HuH-7 (cell line): ENCODE measurements around the gene ARMH1.
"Not testable (repeated sequence)": the region's sequence is repeated elsewhere in the genome, so short reads cannot be mapped to it uniquely, and the experiment has no call there.

Experiments
- DNase-seq: peaks from one replicate; pipeline ENCODE4 v3.0.0; 2011; ENCODE audit warnings: low spot score

ARMH1 gene

DNA sequence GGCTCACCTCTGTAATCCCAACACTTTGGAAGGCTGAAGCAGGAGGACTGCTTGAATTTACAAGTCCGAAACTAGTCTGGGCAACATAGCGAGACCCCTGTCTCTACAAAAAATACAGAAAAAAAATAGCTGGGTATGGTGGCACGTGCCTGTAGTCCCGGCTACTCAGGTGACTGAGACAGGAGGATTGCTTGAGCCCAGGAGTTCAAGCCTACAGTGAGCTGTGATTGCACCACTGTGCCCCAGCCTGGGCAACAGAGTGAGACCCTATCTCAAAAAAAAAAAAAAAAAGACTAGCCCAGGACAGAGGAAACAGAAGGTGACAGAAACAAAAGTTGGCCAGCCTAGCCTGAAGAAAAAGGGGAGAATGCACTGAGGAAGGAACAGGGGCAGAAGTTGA, 21.2 kb downstream of the ARMH1 start:
- no peak for DNase-seq

DNA sequence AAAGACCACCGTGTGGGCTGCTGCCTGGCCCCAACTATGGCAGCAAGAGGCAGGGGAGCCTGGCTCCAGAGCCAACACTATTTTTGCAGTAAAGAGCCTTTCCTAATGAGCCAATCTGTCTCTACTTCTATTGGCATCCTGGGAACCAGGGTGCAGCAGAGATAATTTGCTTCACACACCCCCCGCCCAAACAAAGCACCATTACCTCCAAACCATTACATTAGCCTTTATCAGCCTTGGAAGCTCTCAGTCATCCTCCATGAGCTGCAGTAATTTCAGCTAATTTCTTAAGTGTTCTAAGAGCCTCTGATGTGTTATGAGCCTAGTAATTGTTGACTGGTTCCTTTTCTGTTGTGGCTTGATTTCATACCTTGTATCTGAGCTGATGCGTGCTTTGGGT, 21.6 kb downstream of the ARMH1 start:
- no peak for DNase-seq

DNA sequence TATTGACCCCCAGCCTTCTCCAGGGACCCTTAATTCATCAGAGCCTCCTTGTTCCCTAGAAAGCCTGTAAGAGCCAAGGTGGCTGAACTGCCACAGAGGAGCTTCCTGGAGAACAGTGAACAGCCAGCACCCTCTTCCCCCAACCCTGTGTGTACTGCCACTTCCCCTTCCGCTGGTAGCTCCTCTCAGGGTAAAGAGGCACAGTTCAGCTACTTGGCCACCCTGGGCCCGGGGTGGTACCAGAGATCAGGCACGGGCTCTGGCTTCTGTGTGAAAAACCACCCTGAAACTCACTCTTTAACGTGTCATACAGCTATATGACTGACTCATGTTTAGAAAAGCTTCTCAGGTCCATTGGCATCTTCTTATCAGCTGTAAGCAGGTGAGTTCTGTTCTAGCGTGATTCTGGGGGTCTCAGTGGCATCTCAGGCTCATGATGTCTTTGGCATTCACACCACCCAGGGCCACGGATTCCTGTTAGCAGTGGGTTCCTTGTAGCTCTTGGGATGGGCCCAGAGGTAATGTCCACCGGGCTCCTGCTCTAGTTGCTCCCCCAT, 22.4 kb downstream of the ARMH1 start:
- DNase-seq: no peak

DNA sequence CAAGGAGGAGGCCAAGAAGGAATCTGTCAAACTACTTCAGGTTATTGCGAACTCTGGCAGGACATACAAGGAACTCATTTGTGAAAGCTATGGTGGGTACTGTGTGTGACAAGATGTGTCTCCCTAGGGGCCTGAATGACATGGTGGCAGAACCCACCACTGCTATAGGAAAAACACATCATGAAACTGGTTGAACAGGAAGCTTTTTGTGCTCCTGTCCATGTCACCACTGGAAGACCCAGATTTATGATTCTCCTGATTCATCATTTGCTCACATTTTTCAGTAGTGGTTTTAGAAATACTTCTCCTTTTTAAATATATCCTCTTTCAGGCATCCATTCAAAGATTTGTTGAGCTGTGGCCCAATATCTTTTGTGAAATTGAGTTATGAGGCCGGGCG, 23.6 kb downstream of the ARMH1 start:
- DNase-seq: no peak

GRCh38 chr1:44699375-44699774, 24.9 kb downstream of the ARMH1 start:
- DNase-seq: not testable (repeated sequence)

GRCh38 chr1:44700573-44700972, 26.1 kb downstream of the ARMH1 start:
- DNase-seq: no peak

GRCh38 chr1:44701141-44701573, 26.6 kb downstream of the ARMH1 start:
- DNase-seq: peak; percentile 46

DNA sequence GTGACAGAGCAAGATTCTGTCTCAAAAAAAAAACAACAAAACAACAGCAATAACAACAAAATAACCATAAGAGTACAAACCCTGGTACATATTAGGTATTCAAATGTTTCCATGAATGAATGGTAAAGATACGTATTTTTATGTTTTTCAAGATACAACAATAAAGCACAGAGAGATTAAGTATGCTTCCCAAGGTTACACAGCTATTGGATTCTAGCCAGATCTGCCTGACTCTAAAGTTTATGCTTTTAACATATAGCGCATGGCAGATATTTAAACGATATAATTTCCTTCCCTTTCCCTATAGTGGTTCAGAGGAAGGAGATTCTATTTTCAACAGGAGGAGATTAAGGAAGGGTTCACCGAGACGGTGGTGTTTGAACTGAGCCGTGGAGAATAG, 31.0 kb downstream of the ARMH1 start:
- no peak for DNase-seq

DNA sequence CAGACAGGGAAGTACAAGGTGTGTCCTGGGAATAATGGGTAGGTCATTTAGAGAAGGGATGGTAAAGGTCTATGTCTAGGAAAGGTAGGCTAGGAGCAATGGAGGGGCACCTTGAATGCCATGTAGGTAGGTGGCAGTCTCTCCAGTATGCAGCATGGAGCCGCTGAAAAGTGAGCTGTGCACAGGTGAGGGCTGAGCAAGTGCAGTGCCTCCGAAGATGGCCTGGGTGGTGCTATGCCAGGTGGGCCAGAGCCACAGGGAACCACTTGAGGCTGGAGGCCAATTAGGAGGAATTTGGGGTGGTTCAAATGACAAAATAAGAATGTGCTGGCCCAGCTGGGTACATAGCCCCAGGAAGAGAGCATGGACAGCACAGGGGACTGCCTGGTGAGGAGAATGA, 31.4 kb downstream of the ARMH1 start:
- no peak for DNase-seq

- no peak for DNase-seq
Measured at GRCh38 chr1:44707112-44707881, 32.8 kb downstream of the ARMH1 start.

GRCh38 chr1:44707959-44708831, 33.7 kb downstream of the ARMH1 start:
- DNase-seq: peak; percentile 57

GRCh38 chr1:44713321-44713781, 38.8 kb downstream of the ARMH1 start:
- DNase-seq: no peak

DNA sequence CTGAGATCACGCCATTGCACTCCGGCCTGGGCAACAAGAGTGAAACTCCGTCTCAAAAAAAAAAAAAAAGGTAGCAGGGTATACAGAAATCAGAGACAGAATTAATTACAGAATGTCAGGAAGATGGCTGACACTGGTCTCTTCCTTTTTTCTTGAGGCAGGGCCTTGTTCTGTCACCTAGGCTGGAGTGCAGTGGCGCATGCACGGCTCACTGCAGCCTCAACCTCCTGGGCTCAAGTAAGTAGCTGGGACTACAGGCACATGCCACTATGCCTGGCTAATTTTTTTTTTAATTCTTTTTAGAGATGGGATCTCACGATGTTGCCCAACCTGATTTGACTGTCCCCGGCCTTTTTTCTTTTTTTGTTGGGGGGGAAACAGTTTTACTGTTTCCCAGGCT, 40.0 kb downstream of the ARMH1 start:
- no peak for DNase-seq

DNA sequence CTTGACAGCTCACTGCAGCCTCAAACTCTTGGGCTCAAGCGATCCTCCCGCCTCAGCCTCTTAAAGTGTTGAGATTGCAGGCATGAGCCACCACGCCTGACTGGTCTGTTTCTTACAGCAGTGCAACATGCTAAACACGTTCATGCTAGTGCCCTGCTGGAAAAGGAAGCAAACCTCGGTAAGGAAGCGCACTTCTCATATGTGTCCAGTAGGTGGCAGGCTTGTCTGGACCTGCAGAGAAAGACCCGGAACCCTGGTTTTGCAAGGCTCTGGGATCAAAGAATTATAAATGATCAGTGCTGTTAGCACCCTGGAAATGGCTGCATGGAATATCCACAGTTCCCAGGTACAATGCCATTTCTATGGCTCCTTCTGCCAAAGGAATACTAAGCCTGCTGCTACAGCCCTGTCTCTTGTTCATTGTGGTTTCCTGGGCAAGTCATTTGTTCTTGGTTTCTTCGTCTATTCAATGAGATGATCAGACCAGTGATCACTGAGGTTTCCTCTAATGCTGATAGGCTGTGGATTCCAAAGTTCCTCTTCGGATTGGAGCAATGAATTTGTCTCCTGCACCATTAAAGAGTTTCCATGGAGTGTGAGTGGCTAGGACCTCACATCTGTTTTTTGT, 40.5 kb downstream of the ARMH1 start:
- peak; percentile 90 for DNase-seq

- no peak for DNase-seq
Measured at GRCh38 chr1:44717156-44717555, 42.6 kb downstream of the ARMH1 start.

- no peak for DNase-seq
Measured at GRCh38 chr1:44717653-44718052, 43.1 kb downstream of the ARMH1 start.

DNA sequence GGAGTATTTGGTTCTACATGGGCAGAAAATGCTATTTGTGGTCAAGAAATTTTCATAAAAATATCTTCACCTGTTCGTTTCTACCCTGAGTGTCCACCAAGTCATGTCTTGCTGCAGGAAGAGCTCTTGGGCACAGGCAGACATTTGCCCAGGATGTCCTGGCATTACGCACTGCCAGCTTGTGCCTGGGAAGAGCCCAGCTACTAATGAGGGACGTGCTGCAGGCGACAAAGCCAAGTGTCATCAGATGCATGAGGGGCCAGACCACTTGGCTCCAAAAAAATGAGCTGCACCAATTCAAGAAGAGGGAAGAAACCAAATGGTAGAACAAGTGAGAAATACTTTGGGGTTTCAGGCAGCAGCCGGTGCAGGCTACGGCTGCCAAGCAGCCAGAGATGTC, 43.6 kb downstream of the ARMH1 start:
- no peak for DNase-seq

- DNase-seq: no peak
Measured at GRCh38 chr1:44719318-44719717, 44.8 kb downstream of the ARMH1 start.

- no peak for DNase-seq
Measured at GRCh38 chr1:44720281-44720680, 45.8 kb downstream of the ARMH1 start.

- no peak for DNase-seq
Measured at GRCh38 chr1:44721485-44722361, 47.2 kb downstream of the ARMH1 start.

GRCh38 chr1:44723064-44723463, 48.5 kb downstream of the ARMH1 start:
- DNase-seq: no peak
